NT2/D1 (cell line): ENCODE measurements around the gene IL25.

Source experiments
- SUZ12 ChIP-seq: IDR thresholded peaks from 2 replicates; pipeline ENCODE4 v1.6.1; 2011; ENCODE audit not compliant: insufficient read length, insufficient read depth; ENCODE audit errors: extremely low read depth
- YY1 ChIP-seq: IDR thresholded peaks from 2 replicates; pipeline ENCODE4 v1.6.1; 2011; ENCODE audit not compliant: insufficient read length, insufficient read depth
- ZNF274 ChIP-seq: IDR thresholded peaks from 2 replicates; pipeline ENCODE4 v1.6.1; 2011; ENCODE audit warnings: mild to moderate bottlenecking, low read depth, low read length

- TF ChIP-seq SUZ12 = no peak
- TF ChIP-seq YY1 = no peak
- no peak for TF ChIP-seq ZNF274
Measured at GRCh38 chr14:23396126-23396525, 23.5 kb downstream of the IL25 start.
